ENCODE results near the gene IER3. TPM values are rescaled to one million over a fixed set of nuclear protein-coding genes. Genes with fewer than 3 reads are reported as not detected.

IER3 gene
- total and polyA plus RNA-seq, 9 of the 15 experiments (the other 6 are each of a cell fraction or from before 2014, with no cell fraction given), result 1.5 to 30.0 (median 11.5) TPM

DNA sequence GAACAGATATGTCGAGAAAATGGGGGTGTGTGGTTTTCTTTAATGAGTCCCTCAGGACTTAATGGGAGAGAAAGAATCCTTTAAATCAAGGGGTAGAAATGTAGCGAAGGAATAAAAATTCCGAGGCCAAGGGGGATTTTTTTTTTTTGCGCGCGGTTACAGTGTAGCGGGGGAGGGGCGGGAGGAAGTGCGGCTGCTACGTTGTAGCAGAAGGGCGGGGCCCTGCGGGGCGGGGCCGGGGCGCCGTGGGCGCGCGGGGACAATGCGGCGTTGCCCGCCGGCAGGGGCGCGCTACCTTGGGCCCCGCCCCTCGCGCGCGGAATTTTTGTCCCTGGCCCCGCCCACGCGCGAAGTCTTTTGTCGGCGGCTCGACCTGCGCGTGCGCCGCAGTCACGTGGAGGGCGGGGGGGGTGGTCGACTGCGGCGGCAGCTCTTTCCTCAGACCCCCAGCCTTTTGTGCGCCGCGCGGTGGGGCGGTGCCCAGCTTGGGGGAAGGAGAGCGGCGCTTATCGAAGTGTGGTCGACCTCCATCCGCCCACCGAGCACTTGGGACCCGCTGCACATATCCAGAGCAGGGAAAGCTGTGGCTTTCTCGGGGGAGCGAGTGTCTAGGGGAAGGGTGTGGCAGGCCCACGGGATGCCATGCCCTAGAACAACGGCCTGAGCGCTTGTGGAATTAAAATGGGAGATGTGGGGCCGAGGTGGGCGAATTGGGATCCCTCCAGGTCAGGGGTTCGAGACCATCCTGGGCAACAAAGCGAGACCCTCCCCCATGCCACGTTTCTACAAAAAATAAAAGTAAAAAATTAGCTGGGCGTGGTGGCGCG is 22.9 kb downstream of the IER3 start (continued):
- TF ChIP-seq, protein P1, sequence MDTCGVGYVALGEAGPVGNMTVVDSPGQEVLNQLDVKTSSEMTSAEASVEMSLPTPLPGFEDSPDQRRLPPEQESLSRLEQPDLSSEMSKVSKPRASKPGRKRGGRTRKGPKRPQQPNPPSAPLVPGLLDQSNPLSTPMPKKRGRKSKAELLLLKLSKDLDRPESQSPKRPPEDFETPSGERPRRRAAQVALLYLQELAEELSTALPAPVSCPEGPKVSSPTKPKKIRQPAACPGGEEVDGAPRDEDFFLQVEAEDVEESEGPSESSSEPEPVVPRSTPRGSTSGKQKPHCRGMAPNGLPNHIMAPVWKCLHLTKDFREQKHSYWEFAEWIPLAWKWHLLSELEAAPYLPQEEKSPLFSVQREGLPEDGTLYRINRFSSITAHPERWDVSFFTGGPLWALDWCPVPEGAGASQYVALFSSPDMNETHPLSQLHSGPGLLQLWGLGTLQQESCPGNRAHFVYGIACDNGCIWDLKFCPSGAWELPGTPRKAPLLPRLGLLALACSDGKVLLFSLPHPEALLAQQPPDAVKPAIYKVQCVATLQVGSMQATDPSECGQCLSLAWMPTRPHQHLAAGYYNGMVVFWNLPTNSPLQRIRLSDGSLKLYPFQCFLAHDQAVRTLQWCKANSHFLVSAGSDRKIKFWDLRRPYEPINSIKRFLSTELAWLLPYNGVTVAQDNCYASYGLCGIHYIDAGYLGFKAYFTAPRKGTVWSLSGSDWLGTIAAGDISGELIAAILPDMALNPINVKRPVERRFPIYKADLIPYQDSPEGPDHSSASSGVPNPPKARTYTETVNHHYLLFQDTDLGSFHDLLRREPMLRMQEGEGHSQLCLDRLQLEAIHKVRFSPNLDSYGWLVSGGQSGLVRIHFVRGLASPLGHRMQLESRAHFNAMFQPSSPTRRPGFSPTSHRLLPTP (IDR thresholded peaks at IDR 0.05; ENCODE audit: borderline replicate concordance, extremely low read depth, insufficient read length), result no peak
- no peak for TF ChIP-seq FOXJ3 (CRISPR knock-in tag; IDR thresholded peaks at IDR 0.05)
- peak; percentile 77 for TF ChIP-seq CTBP1 (IDR thresholded peaks at IDR 0.05; ENCODE audit: borderline replicate concordance)
- TF ChIP-seq MXI1 (IDR thresholded peaks at IDR 0.05; ENCODE audit: low read depth, low read length), result no peak; the same call in 1 of the 2 replicates
- TF ChIP-seq FOXP1 (CRISPR knock-in tag; IDR thresholded peaks at IDR 0.05), result peak; percentile 49
- TF ChIP-seq HOXB6 (CRISPR knock-in tag; IDR thresholded peaks at IDR 0.05; ENCODE audit: borderline replicate concordance), result peak; percentile 40; the same call in 1 of the 2 replicates
- TF ChIP-seq, protein P2, sequence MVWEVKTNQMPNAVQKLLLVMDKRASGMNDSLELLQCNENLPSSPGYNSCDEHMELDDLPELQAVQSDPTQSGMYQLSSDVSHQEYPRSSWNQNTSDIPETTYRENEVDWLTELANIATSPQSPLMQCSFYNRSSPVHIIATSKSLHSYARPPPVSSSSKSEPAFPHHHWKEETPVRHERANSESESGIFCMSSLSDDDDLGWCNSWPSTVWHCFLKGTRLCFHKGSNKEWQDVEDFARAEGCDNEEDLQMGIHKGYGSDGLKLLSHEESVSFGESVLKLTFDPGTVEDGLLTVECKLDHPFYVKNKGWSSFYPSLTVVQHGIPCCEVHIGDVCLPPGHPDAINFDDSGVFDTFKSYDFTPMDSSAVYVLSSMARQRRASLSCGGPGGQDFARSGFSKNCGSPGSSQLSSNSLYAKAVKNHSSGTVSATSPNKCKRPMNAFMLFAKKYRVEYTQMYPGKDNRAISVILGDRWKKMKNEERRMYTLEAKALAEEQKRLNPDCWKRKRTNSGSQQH (CRISPR knock-in tag; IDR thresholded peaks at IDR 0.05), result peak; percentile 95
- TF ChIP-seq HDAC6 (IDR thresholded peaks at IDR 0.05; ENCODE audit: low read depth, low read length), result no peak
- TF ChIP-seq SREBF1 (IDR thresholded peaks at IDR 0.05; ENCODE audit: borderline replicate concordance, low read depth, low read length), result no peak
- TF ChIP-seq, protein P3, sequence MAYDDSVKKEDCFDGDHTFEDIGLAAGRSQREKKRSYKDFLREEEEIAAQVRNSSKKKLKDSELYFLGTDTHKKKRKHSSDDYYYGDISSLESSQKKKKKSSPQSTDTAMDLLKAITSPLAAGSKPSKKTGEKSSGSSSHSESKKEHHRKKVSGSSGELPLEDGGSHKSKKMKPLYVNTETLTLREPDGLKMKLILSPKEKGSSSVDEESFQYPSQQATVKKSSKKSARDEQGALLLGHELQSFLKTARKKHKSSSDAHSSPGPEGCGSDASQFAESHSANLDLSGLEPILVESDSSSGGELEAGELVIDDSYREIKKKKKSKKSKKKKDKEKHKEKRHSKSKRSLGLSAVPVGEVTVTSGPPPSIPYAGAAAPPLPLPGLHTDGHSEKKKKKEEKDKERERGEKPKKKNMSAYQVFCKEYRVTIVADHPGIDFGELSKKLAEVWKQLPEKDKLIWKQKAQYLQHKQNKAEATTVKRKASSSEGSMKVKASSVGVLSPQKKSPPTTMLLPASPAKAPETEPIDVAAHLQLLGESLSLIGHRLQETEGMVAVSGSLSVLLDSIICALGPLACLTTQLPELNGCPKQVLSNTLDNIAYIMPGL (CRISPR knock-in tag; IDR thresholded peaks at IDR 0.05), result peak; percentile 69
- no peak for TF ChIP-seq ZNF311 (CRISPR knock-in tag; IDR thresholded peaks at IDR 0.05)
- TF ChIP-seq, protein P4, sequence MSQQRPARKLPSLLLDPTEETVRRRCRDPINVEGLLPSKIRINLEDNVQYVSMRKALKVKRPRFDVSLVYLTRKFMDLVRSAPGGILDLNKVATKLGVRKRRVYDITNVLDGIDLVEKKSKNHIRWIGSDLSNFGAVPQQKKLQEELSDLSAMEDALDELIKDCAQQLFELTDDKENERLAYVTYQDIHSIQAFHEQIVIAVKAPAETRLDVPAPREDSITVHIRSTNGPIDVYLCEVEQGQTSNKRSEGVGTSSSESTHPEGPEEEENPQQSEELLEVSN (IDR thresholded peaks at IDR 0.05; ENCODE audit: borderline replicate concordance in 1 of 2, extremely low read depth in 1 of 2, insufficient read depth in 1 of 2, insufficient read length in 1 of 2, low read depth in 1 of 2, low read length in 1 of 2, poor library complexity in 1 of 2, severe bottlenecking in 1 of 2), result peak; percentile 29 to 85
- no peak for TF ChIP-seq ZNF165 (CRISPR knock-in tag; IDR thresholded peaks at IDR 0.05; ENCODE audit: borderline replicate concordance)
- 0 out of 2 replicates have a peak, but pooled peaks have one; percentile 37 for TF ChIP-seq NCOA1 (IDR thresholded peaks at IDR 0.05; ENCODE audit: low read depth)
- TF ChIP-seq CCNT2 (IDR thresholded peaks at IDR 0.05; ENCODE audit: borderline replicate concordance, extremely low read depth, insufficient read length, low read depth, low read length), result peak; percentile 98
- peak; percentile 74; the same call in 1 of the 2 replicates for TF ChIP-seq NFATC3 (IDR thresholded peaks at IDR 0.05)
- no peak for TF ChIP-seq SMARCA5 (IDR thresholded peaks at IDR 0.05)
- TF ChIP-seq PHF21A (IDR thresholded peaks at IDR 0.05; ENCODE audit: borderline replicate concordance, low read depth), result no peak
- TF ChIP-seq ZNF124 (CRISPR knock-in tag; IDR thresholded peaks at IDR 0.05), result no peak
- TF ChIP-seq JUNB (CRISPR knock-in tag; conservative IDR thresholded peaks at IDR 0.05), result no peak
- no peak for TF ChIP-seq XRCC3 (IDR thresholded peaks at IDR 0.05)
